ENCODE results near the gene SPRR5. TPM values are rescaled to one million over a fixed set of nuclear protein-coding genes. Genes with fewer than 3 reads are reported as not detected.

The SPRR5 gene
- total and polyA plus RNA-seq, 2 of the 8 experiments (the other 6 are each of a cell fraction or from before 2014, with no cell fraction given) = not detected

- no peak within 1 kb of the TSS for H3K4me2 ChIP-seq (ENCODE audit: insufficient read depth in 1 of 2, low read depth in 2 of 2, low read length in 2 of 2)
- no peaks in the 10 kb centered on the region for H3K79me1 ChIP-seq (ENCODE audit: low read depth, low read length)
- no peak within 1 kb of the TSS for H2BK120ac ChIP-seq (replicated peaks; ENCODE audit: low read depth, low read length)
- no peaks in the 10 kb centered on the region for H3K79me2 ChIP-seq (ENCODE audit: control insufficient read depth in 1 of 2, insufficient read depth in 2 of 2, low read length in 2 of 2)
- no peak within 1 kb of the TSS for H2AK5ac ChIP-seq (ENCODE audit: low read depth, low read length)
- no peaks in the 10 kb centered on the region for H3K4me1 ChIP-seq (replicated peaks in 1 of 4; ENCODE audit: control insufficient read depth in 3 of 4, insufficient read depth in 4 of 4, low read length in 3 of 4)
- DNase-seq (ENCODE audit: low read depth in 1 of 2, low spot score in 2 of 2) (no peak), FAIRE-seq (no peak)
- H2BK12ac ChIP-seq (ENCODE audit: low read depth, low read length) = no peak within 1 kb of the TSS
- ChIA-PET CTCF (ENCODE audit: partially characterized antibody) (interaction anchor here (0.7 to 1.0 kb wide), 2 partner anchors 30 to 166 kb away, joined by 3 read pairs; partner anchors contain the start of gene SMCP), POLR2A (ENCODE audit: partially characterized antibody) (no interaction called here)
- peaks cover 4 to 22% of the 10 kb centered on the region in 2 experiments; a peak in 3 of 4 replicates for H3K9me3 ChIP-seq (ENCODE audit: insufficient read depth in 2 of 2, low read depth in 1 of 2, low read length in 1 of 2)
- no peak within 1 kb of the TSS for H3K4me3 ChIP-seq (ENCODE audit: extremely low read depth in 1 of 4, insufficient read depth in 2 of 4, low read depth in 3 of 4, low read length in 4 of 4)
- H4K20me1 ChIP-seq (replicated peaks in 1 of 2; ENCODE audit: control insufficient read depth in 1 of 2, insufficient read depth in 2 of 2, low read length in 2 of 2) = no peaks in the 10 kb centered on the region
- WGBS, 2 experiments (ENCODE audit: extremely low coverage in 1 of 2, insufficient coverage in 1 of 2, insufficient read length in 1 of 2, insufficient replicate concordance in 2 of 2, low coverage in 1 of 2, low lambda C conversion rate in 2 of 2, missing lambda C conversion rate in 1 of 2) = 83% methylated on average over 4 of the region's 4 CpGs; no CpG with 5 or more reads in 1 of the 2 experiments
- no peak within 1 kb of the TSS for H2AFZ ChIP-seq (ENCODE audit: low read length)
- H3K14ac ChIP-seq (ENCODE audit: insufficient read length) = no peak within 1 kb of the TSS
- H3K23ac ChIP-seq (ENCODE audit: insufficient read length) = no peak within 1 kb of the TSS
- H3K27ac ChIP-seq (ENCODE audit: low read depth, low read length) = no peak within 1 kb of the TSS
- no peak within 1 kb of the TSS for H4K5ac ChIP-seq (ENCODE audit: insufficient read length, low read depth, low read length)
- H4K8ac ChIP-seq (ENCODE audit: extremely low read depth, insufficient read depth, low read length) = no peak within 1 kb of the TSS
- no peak within 1 kb of the TSS for H2BK5ac ChIP-seq (ENCODE audit: low read depth, low read length)
- no peaks in the 10 kb centered on the region for H3K27me3 ChIP-seq (replicated peaks in 1 of 4; ENCODE audit: control insufficient read depth in 3 of 4, extremely low read depth in 1 of 4, insufficient read depth in 3 of 4, low read length in 3 of 4)
- H3K23me2 ChIP-seq (ENCODE audit: low read depth, low read length) = no peaks in the 10 kb centered on the region
- no peak within 1 kb of the TSS for H3K18ac ChIP-seq (ENCODE audit: extremely low read depth, low read length)
- H4K91ac ChIP-seq (replicated peaks; ENCODE audit: insufficient read length, low read length) = no peak within 1 kb of the TSS
- H3K4ac ChIP-seq (replicated peaks; ENCODE audit: insufficient read length, low read depth, low read length) = no peak within 1 kb of the TSS
- no peak within 1 kb of the TSS for H2BK20ac ChIP-seq (ENCODE audit: low read length)
- no peak within 1 kb of the TSS for H3K56ac ChIP-seq (replicated peaks; ENCODE audit: insufficient read length, low read depth, low read length)
- no peak within 1 kb of the TSS for H3K9ac ChIP-seq (replicated peaks in 1 of 4; ENCODE audit: extremely low read depth in 1 of 4, low read depth in 3 of 4, low read length in 3 of 4)
- H2BK15ac ChIP-seq (ENCODE audit: low read length) = no peak within 1 kb of the TSS
- H3K36me3 ChIP-seq (ENCODE audit: control insufficient read depth in 2 of 4, insufficient read depth in 4 of 4, low read length in 3 of 4) = no peaks in the 10 kb centered on the region
These were observed 39.1 kb upstream of the SPRR5 start, which contains the start of gene IVL for GRCh38 chr1:152907686-152908601. IVL (plus strand) TSS chr1:152908546; CDS start chr1:152909798, 1,252 bp downstream.

Data from H1 (cell line).